Measurements from ENCODE around the gene YY1.

YY1 gene

DNA sequence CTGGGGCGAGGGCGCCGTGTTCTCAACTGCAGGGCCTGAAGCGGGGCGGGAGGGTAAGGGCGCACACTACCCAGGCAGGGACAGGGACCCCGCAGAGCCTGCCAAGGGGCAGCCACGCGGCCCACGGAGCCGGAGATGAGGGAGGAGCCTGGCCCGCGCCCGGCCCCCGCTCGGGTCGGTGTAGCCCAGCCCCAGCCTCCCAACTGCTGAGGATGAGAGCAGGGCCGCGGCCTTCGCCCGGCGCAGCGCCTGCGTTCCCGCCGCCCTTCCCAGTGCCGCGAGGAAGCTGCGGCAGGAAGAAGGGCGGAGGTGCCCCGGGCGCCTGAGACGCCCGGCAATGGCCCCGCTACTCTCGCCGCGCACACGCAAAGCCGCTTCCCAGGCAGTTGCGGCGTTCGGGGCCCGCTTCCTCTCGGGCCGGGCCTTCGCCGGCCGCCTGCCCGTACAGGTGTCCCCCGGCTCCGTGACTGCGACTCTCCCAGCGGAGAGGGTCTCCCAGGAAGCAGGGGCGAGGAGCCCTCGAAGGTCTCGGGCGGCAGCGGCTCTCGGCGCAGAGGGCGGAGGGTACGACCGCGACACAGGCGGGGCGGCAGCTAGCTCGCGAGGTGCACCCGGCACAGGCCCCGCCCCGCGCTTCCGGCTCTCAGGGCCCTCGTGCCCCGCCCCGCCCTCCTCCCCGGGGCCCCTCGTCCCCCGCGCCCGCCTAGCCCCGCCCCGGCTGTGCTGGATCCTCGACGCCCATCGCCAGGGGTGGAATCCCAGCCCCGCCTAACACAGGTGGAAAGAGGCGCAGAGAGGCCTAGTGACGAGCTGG lies 24.8 kb upstream of the YY1 start (continued):
- TF ChIP-seq ZNF133 (tag by site-specific recombination; IDR thresholded peaks at IDR 0.05): no peak
- TF ChIP-seq ZNF777 (tag by site-specific recombination; IDR thresholded peaks at IDR 0.05; ENCODE audit: borderline replicate concordance): no peak
- TF ChIP-seq ZNF830 (tag by site-specific recombination; IDR thresholded peaks at IDR 0.05; ENCODE audit: low read depth): no peak
- no peak for TF ChIP-seq ZBTB1 (tag by site-specific recombination; IDR thresholded peaks at IDR 0.05)
- no peak for TF ChIP-seq ZNF510 (tag by site-specific recombination; IDR thresholded peaks at IDR 0.05; ENCODE audit: insufficient replicate concordance)
- no peak for TF ChIP-seq ZNF645 (tag by site-specific recombination; IDR thresholded peaks at IDR 0.05)
- TF ChIP-seq KLF9 (tag by site-specific recombination; IDR thresholded peaks at IDR 0.05; ENCODE audit: low read depth): peak; percentile 67
- TF ChIP-seq ZNF280D (tag by site-specific recombination; IDR thresholded peaks at IDR 0.05): no peak
- no peak for TF ChIP-seq ZNF549 (tag by site-specific recombination; IDR thresholded peaks at IDR 0.05)
- TF ChIP-seq, protein P1, sequence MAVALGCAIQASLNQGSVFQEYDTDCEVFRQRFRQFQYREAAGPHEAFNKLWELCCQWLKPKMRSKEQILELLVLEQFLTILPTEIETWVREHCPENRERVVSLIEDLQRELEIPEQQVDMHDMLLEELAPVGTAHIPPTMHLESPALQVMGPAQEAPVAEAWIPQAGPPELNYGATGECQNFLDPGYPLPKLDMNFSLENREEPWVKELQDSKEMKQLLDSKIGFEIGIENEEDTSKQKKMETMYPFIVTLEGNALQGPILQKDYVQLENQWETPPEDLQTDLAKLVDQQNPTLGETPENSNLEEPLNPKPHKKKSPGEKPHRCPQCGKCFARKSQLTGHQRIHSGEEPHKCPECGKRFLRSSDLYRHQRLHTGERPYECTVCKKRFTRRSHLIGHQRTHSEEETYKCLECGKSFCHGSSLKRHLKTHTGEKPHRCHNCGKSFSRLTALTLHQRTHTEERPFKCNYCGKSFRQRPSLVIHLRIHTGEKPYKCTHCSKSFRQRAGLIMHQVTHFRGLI (tag by site-specific recombination; IDR thresholded peaks at IDR 0.05): no peak
- peak; percentile 99 for TF ChIP-seq ZNF335 (tag by site-specific recombination; conservative IDR thresholded peaks at IDR 0.05)
- TF ChIP-seq, protein P2, sequence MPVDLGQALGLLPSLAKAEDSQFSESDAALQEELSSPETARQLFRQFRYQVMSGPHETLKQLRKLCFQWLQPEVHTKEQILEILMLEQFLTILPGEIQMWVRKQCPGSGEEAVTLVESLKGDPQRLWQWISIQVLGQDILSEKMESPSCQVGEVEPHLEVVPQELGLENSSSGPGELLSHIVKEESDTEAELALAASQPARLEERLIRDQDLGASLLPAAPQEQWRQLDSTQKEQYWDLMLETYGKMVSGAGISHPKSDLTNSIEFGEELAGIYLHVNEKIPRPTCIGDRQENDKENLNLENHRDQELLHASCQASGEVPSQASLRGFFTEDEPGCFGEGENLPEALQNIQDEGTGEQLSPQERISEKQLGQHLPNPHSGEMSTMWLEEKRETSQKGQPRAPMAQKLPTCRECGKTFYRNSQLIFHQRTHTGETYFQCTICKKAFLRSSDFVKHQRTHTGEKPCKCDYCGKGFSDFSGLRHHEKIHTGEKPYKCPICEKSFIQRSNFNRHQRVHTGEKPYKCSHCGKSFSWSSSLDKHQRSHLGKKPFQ (tag by site-specific recombination; IDR thresholded peaks at IDR 0.05): no peak
- no peak for TF ChIP-seq ZNF548 (tag by site-specific recombination; IDR thresholded peaks at IDR 0.05)
- TF ChIP-seq BCL11A (tag by site-specific recombination; IDR thresholded peaks at IDR 0.05; ENCODE audit: low read depth): no peak
- TF ChIP-seq ZNF16 (tag by site-specific recombination; IDR thresholded peaks at IDR 0.05; ENCODE audit: low read depth): no peak
- no peak for TF ChIP-seq ZNF837 (tag by site-specific recombination; IDR thresholded peaks at IDR 0.05)
- TF ChIP-seq ZFP37 (tag by site-specific recombination; IDR thresholded peaks at IDR 0.05): 0 out of 2 replicates have a peak, but pooled peaks have one; percentile 38
- TF ChIP-seq ZNF623 (tag by site-specific recombination; IDR thresholded peaks at IDR 0.05): no peak
- peak; percentile 70 for TF ChIP-seq ZNF76 (tag by site-specific recombination; IDR thresholded peaks at IDR 0.05; ENCODE audit: borderline replicate concordance, low read depth)
- TF ChIP-seq, protein P3, sequence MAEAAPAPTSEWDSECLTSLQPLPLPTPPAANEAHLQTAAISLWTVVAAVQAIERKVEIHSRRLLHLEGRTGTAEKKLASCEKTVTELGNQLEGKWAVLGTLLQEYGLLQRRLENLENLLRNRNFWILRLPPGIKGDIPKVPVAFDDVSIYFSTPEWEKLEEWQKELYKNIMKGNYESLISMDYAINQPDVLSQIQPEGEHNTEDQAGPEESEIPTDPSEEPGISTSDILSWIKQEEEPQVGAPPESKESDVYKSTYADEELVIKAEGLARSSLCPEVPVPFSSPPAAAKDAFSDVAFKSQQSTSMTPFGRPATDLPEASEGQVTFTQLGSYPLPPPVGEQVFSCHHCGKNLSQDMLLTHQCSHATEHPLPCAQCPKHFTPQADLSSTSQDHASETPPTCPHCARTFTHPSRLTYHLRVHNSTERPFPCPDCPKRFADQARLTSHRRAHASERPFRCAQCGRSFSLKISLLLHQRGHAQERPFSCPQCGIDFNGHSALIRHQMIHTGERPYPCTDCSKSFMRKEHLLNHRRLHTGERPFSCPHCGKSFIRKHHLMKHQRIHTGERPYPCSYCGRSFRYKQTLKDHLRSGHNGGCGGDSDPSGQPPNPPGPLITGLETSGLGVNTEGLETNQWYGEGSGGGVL (tag by site-specific recombination; IDR thresholded peaks at IDR 0.05): peak; percentile 27; the same call in 1 of the 2 replicates
- TF ChIP-seq ZNF138 (tag by site-specific recombination; IDR thresholded peaks at IDR 0.05; ENCODE audit: borderline replicate concordance): no peak
- no peak for TF ChIP-seq FEZF1 (tag by site-specific recombination; IDR thresholded peaks at IDR 0.05)
- peak; percentile 13; the same call in 1 of the 2 replicates for TF ChIP-seq ZBTB6 (tag by site-specific recombination; IDR thresholded peaks at IDR 0.05)
- TF ChIP-seq ZNF37A (tag by site-specific recombination; IDR thresholded peaks at IDR 0.05): no peak
- no peak for TF ChIP-seq ZSCAN23 (tag by site-specific recombination; IDR thresholded peaks at IDR 0.05)
- TF ChIP-seq KLF16 (tag by site-specific recombination; IDR thresholded peaks at IDR 0.05): peak; percentile 81
- TF ChIP-seq, protein P4, sequence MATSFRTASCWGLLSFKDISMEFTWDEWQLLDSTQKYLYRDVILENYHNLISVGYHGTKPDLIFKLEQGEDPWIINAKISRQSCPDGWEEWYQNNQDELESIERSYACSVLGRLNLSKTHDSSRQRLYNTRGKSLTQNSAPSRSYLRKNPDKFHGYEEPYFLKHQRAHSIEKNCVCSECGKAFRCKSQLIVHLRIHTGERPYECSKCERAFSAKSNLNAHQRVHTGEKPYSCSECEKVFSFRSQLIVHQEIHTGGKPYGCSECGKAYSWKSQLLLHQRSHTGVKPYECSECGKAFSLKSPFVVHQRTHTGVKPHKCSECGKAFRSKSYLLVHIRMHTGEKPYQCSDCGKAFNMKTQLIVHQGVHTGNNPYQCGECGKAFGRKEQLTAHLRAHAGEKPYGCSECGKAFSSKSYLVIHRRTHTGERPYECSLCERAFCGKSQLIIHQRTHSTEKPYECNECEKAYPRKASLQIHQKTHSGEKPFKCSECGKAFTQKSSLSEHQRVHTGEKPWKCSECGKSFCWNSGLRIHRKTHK (tag by site-specific recombination; IDR thresholded peaks at IDR 0.05): no peak

Measured in HEK293 (cell line).